Measurements from ENCODE around the gene CACNA1B. TPM values are rescaled to one million over a fixed set of nuclear protein-coding genes. Genes with fewer than 3 reads are reported as not detected.

CACNA1B gene
- total RNA-seq = under 0.01 and 0.12 TPM in 2 replicates

GRCh38 chr9:137877506-137878122 is at the start of gene CACNA1B:
Gene CACNA1B (plus strand): TSS chr9:137877782. CDS start chr9:137877934, 152 bp downstream.

